Loucy (cell line): ENCODE data around the gene CNTRL.

ENCODE experiments used
- EZH2phosphoT487 ChIP-seq: fragments of 200-600 bp; IDR thresholded peaks from 2 replicates; pipeline ENCODE4 v1.6.1; 2018; ENCODE audit warnings: antibody characterized with exemption, mild to moderate bottlenecking, moderate library complexity, borderline replicate concordance
- TF ChIP-seq, protein P1 (sequence below): fragments of 200-600 bp; sonication (generic); conservative IDR thresholded peaks from 2 replicates; pipeline ENCODE4 v1.5.1; 2014; ENCODE audit warnings: mild to moderate bottlenecking, antibody characterized with exemption, low read length

- TF ChIP-seq, protein P1, sequence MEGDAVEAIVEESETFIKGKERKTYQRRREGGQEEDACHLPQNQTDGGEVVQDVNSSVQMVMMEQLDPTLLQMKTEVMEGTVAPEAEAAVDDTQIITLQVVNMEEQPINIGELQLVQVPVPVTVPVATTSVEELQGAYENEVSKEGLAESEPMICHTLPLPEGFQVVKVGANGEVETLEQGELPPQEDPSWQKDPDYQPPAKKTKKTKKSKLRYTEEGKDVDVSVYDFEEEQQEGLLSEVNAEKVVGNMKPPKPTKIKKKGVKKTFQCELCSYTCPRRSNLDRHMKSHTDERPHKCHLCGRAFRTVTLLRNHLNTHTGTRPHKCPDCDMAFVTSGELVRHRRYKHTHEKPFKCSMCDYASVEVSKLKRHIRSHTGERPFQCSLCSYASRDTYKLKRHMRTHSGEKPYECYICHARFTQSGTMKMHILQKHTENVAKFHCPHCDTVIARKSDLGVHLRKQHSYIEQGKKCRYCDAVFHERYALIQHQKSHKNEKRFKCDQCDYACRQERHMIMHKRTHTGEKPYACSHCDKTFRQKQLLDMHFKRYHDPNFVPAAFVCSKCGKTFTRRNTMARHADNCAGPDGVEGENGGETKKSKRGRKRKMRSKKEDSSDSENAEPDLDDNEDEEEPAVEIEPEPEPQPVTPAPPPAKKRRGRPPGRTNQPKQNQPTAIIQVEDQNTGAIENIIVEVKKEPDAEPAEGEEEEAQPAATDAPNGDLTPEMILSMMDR, result no peak
- no peak for TF ChIP-seq EZH2phosphoT487
Observed at GRCh38 chr9:121026260-121026691, 48.5 kb upstream of the CNTRL start.
